Hematopoietic multipotent progenitor cell treated with erythropoietin and hydrocortisone succinate and interleukin-3 and kit ligand, for 17 days (in vitro differentiated cells): Measurements from ENCODE around the gene ZNF273.

Experiments used
- DNase-seq: peaks from one replicate; pipeline ENCODE4 v3.0.0-alpha.2; 2015; ENCODE audit warnings: low spot score

ZNF273 gene

GRCh38 chr7:64876792-64877713 is 26.0 kb upstream of the ZNF273 start:
- no peak for DNase-seq

- DNase-seq: no peak
These were observed 25.1 kb upstream of the ZNF273 start for GRCh38 chr7:64877714-64878610.

- DNase-seq: no peak
These were observed 24.4 kb upstream of the ZNF273 start for GRCh38 chr7:64878684-64879083.

- DNase-seq: no peak
These were observed 23.9 kb upstream of the ZNF273 start for GRCh38 chr7:64879086-64879730.

GRCh38 chr7:64879800-64880199 is 23.3 kb upstream of the ZNF273 start:
- DNase-seq: no peak

DNA sequence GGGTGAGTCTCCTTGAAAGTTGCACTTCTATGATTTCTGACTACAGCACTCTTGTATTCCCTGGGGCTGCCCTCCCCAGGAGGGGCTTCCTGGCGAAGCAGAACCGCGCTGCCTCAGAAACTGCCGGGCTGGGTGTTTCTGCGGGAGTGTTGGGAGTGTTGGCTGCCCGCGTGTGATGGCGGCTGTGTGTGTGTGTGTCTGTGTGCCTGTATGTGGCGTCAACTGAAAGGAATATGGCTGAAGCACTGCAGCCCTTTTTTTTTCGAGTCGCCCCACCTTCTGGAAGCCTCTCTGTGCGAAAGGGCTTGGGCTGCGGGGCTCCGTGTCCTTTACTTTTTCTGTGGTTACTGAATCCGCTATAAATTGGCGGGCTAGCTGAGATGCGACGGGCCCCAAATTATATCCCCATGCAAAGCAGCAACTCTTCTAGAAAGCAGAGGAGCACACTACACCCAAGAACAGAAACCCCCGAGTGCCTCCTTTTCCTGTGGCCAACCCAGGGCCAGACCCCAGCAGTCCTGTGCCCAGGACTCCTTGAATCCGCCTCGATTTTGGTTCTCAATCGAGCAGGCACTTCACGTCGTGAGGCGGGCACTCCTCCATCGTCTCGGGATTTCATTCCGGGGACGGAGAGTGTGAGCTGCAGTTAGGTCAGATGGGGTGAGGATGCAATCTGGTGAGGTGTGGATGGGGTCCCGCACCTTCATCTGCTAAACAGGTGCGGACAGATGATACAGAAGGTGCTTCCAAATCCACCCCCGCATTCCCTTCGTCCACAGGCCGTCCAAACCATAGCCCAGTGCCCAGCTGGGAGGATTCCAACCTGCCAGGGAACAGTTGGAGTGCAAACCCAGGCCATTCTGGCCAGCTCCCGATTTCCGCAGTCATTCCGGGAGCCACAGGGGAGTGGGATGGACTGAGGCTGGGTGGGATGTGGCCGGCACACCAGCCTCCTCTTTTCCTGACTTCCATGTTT is 22.5 kb upstream of the ZNF273 start:
- no peak for DNase-seq

- DNase-seq: no peak
These were observed 21.4 kb upstream of the ZNF273 start for GRCh38 chr7:64881461-64882287.

GRCh38 chr7:64882341-64883112 is 20.5 kb upstream of the ZNF273 start:
- DNase-seq: no peak

DNA sequence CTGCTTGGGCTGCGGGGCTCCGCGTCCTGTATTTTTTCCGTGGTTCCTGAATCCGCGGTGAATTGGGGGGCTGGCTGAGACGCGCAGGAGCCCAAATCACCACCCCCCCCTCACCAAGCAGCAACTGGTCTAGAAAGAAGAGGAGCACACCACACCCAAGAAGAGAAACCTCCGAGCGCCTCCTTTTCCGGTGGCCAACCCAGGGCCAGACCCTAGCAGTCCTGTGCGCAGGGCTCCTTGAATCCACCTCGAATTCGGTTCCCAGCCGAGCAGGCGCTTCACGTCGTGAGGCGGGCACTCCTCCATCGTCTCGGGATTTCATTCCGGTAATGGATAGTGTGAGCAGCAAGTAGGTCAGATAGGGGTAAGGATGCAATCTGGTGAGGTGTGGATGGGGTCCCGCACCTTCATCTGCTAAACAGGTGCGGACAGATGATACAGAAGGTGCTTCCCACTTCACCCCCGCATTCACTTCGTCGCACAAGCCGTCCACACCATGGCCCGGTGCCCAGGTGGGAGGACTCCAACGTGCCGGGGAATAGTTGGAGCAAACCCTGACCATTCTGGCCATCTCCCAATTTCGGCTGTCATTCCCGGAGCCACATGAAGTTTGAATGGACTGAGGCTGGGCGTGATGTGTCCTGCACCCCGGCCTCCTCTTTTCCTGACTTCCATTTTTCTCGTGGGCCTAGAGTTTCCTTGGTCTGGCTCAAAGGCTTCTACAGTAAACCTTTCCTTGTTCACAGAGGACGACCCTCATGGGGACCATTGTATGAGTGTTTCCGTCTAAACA is 19.8 kb upstream of the ZNF273 start:
- no peak for DNase-seq

- no peak for DNase-seq
These were observed 18.8 kb upstream of the ZNF273 start for GRCh38 chr7:64884085-64884912.

GRCh38 chr7:64884913-64885370 is 18.1 kb upstream of the ZNF273 start:
- DNase-seq: no peak

- DNase-seq: no peak
These were observed 17.4 kb upstream of the ZNF273 start for GRCh38 chr7:64885520-64886240.

DNA sequence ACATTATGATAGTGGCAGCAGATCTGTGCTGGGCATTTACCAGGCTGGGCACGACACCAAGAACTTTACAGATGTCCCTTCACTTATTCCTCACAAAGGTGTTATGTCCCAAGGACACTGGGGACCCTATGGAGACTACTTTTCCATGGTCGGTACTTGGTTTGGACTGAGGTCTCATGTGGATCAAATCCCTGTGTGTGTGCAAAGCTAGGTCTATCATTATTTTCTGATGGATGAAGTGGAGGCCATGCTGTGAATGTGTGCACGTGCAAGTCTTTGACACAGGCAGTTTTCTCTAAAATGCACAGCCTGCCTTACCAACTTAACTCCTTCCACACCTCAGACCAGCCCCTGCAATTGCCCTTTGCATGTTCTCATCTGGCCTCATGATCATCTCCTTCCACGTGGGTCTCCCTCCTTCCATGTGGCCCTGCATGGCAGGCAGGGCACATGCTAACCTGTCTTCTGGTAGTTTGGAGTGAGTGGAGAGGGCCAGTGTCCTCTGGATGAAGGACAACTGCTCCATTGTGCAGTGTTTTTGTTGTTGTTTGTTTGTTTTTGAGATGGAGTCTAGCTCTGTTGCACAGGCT is 16.0 kb upstream of the ZNF273 start:
- DNase-seq: no peak

GRCh38 chr7:64887756-64888508 is 15.1 kb upstream of the ZNF273 start:
- DNase-seq: peak; percentile 67

DNA sequence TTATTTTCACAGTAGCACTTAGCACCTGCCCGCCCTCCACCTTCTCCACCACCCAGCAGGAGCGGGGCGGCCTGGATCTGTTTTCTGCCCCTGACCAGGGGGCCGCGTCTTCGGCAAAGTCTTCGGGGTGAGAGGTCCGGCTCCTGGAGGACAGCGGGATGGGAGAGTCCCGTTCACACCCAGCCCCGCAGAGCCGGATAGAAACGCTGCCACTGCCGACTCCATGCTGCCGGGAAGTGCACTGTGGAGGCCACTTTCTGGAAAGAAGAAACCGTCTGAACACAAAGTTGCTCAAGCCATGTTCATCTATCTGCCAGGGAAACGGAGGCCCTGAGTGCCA is 14.5 kb upstream of the ZNF273 start:
- DNase-seq: peak; percentile 25
